Keratinocyte (primary cell): ENCODE data around the gene SPACA9. TPM values are rescaled to one million over a fixed set of nuclear protein-coding genes. Genes with fewer than 3 reads are reported as not detected.

Experiments
- DNase-seq: peaks from one replicate; pipeline ENCODE4 v3.0.0-alpha.2; 2011; ENCODE audit warnings: low read depth, missing footprints, low spot score
- FAIRE-seq: peaks from 2 replicates; lab custom pipeline; 2011; peaks lifted over from hg19 to GRCh38; lab: Jason Lieb, UNC
- H2AFZ ChIP-seq: 2 replicates; pipeline ENCODE4 v1.6.0; 2012; ENCODE audit warnings: low read length, control low read depth, inconsistent platforms; ENCODE audit not compliant: control insufficient read depth
- H3K27ac ChIP-seq: 2 replicates; pipeline ENCODE4 v1.5.1; 2011; ENCODE audit warnings: low read length; ENCODE audit not compliant: control insufficient read depth, insufficient read depth
- H3K27me3 ChIP-seq: 3 replicates; pipeline ENCODE4 v1.6.0; 2011; ENCODE audit warnings: low read length; ENCODE audit not compliant: control insufficient read depth, insufficient read depth; ENCODE audit errors: extremely low read depth
- H3K36me3 ChIP-seq, 2 experiments: 2 replicates in 1 of 2; 3 replicates in 1 of 2; pipeline ENCODE4 v1.5.1; 2011; ENCODE audit warnings: low read length in 2 of 2, mild to moderate bottlenecking in 1 of 2; ENCODE audit not compliant: control insufficient read depth in 2 of 2, insufficient read depth in 2 of 2; ENCODE audit errors: extremely low read depth in 1 of 2
- H3K4me1 ChIP-seq: 3 replicates; pipeline ENCODE4 v1.5.1; 2011; ENCODE audit warnings: low read length; ENCODE audit not compliant: control insufficient read depth, insufficient read depth; ENCODE audit errors: extremely low read depth
- H3K4me2 ChIP-seq: 3 replicates; pipeline ENCODE4 v1.6.0; 2011; ENCODE audit warnings: low read depth, low read length; ENCODE audit not compliant: control insufficient read depth, insufficient read depth; ENCODE audit errors: extremely low read depth
- H3K4me3 ChIP-seq, 3 experiments: fragments of 200-600 bp in 1 of 3; sonication (generic) in 1 of 3; 2 replicates in 2 of 3; 3 replicates in 1 of 3; pipeline ENCODE4 v1.5.1; 2011 to 2016; ENCODE audit warnings: low read length in 3 of 3, mild to moderate bottlenecking in 3 of 3, control low read depth in 2 of 3, inconsistent platforms in 1 of 3, low read depth in 1 of 3, mixed read lengths in 1 of 3, mixed run types in 1 of 3, moderate library complexity in 1 of 3; ENCODE audit not compliant: control insufficient read depth in 2 of 3, insufficient read depth in 2 of 3; ENCODE audit errors: extremely low read depth in 1 of 3
- H3K79me2 ChIP-seq: 2 replicates; pipeline ENCODE4 v1.6.0; 2012; ENCODE audit warnings: low read length; ENCODE audit not compliant: control insufficient read depth, insufficient read depth
- H3K9ac ChIP-seq: 3 replicates; pipeline ENCODE4 v1.6.0; 2011; ENCODE audit warnings: low read length; ENCODE audit not compliant: control insufficient read depth, insufficient read depth; ENCODE audit errors: extremely low read depth
- H3K9me1 ChIP-seq: 3 replicates; pipeline ENCODE4 v1.6.0; 2011; ENCODE audit warnings: low read length; ENCODE audit not compliant: control insufficient read depth, insufficient read depth; ENCODE audit errors: extremely low read depth
- H3K9me3 ChIP-seq: 2 replicates; pipeline ENCODE4 v1.5.1; 2012; ENCODE audit warnings: low read depth, low read length; ENCODE audit not compliant: control insufficient read depth
- H4K20me1 ChIP-seq: 3 replicates; pipeline ENCODE4 v1.6.0; 2011; ENCODE audit warnings: low read length; ENCODE audit not compliant: control insufficient read depth, insufficient read depth; ENCODE audit errors: extremely low read depth
- EZH2 ChIP-seq: IDR thresholded peaks from one replicate; pipeline ENCODE4 v1.6.1; 2012; ENCODE audit warnings: inconsistent platforms, mild to moderate bottlenecking, low read length, moderate library complexity
- dilution Hi-C: fragments of 300-500 bp; cut with MboI; formaldehyde crosslinking; loops from one replicate; pipeline ENCODE4 v1.7.0; 2020; ENCODE audit warnings: low sequenced_read_pairs; ENCODE audit not compliant: extremely low pct_ligation_motif_present
- polyA plus RNA-seq, 5 experiments: library from polyadenylated mRNA; depleted of rRNA in 3 of 5; stranded (reverse) in 3 of 5; stranded (forward) in 1 of 5; unstranded in 1 of 5; fragments of >200 nt; gene quantifications; 1 replicate in 1 of 5; 2 replicates in 3 of 5; 3 replicates in 1 of 5; pipeline versions ENCODE4 v1.2.1 to v1.2.3, GENCODE V29; 2011 to 2012; ENCODE audit warnings: missing spikeins in 2 of 5, low read depth in 1 of 5, low replicate concordance in 1 of 5
- TF ChIP-seq, protein P1 (sequence below), 3 experiments: IDR thresholded peaks in 1 of 3; conservative IDR thresholded peaks in 1 of 3; optimal IDR thresholded peaks in 1 of 3; 2 replicates in 2 of 3; 3 replicates in 1 of 3; pipeline versions ENCODE3 to v1.5.1; 2011; ENCODE audit warnings: low read length in 3 of 3, mild to moderate bottlenecking in 3 of 3, moderate library complexity in 2 of 3, control low read depth in 1 of 3, inconsistent platforms in 1 of 3; ENCODE audit not compliant: insufficient read depth in 2 of 3; ENCODE audit errors: extremely low read depth in 1 of 3

SPACA9 gene
- polyA plus RNA-seq, 1 donor (not counting 4 experiments of a cell fraction or from before 2014, with no cell fraction given): 3.6 TPM

DNA sequence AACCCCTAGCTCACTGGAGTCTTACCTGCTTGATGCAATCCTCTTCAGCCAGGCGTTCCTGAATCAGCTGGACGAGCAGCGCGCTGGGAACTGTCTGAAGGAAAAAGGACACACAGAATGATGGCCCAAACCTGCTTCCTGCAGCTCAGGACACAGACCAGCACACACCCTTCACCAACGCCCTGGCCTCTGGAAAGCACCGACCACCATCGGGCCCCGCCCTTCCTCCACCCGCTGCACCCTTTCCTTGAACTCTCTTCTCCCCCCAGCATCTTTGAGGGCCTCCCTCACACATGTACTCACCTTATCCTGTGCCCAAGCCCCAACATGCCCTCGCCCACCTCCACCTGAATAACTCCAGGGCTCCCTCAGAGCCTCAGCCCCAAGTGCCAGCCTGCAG is 23.9 kb upstream of the SPACA9 start:
- Histone ChIP-seq H3K4me1 (no peaks in the 10 kb centered on the region), H3K4me2 (no peak overlapping the region), H3K9me1 (no peaks in the 10 kb centered on the region), H3K9me3 (no peaks in the 10 kb centered on the region), H3K27ac (no peak overlapping the region), H3K9ac (no peak overlapping the region), H3K4me3 (no peak overlapping the region), H4K20me1 (no peaks in the 10 kb centered on the region), H3K27me3 (peaks cover 19% of the 10 kb centered on the region), H3K36me3 (no peaks in the 10 kb centered on the region), H2AFZ (no peak overlapping the region), H3K79me2 (no peaks in the 10 kb centered on the region)
- dilution Hi-C loops: no loop called here
- no peak for TF ChIP-seq EZH2
- TF ChIP-seq, protein P1, sequence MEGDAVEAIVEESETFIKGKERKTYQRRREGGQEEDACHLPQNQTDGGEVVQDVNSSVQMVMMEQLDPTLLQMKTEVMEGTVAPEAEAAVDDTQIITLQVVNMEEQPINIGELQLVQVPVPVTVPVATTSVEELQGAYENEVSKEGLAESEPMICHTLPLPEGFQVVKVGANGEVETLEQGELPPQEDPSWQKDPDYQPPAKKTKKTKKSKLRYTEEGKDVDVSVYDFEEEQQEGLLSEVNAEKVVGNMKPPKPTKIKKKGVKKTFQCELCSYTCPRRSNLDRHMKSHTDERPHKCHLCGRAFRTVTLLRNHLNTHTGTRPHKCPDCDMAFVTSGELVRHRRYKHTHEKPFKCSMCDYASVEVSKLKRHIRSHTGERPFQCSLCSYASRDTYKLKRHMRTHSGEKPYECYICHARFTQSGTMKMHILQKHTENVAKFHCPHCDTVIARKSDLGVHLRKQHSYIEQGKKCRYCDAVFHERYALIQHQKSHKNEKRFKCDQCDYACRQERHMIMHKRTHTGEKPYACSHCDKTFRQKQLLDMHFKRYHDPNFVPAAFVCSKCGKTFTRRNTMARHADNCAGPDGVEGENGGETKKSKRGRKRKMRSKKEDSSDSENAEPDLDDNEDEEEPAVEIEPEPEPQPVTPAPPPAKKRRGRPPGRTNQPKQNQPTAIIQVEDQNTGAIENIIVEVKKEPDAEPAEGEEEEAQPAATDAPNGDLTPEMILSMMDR (optimal IDR thresholded peaks at IDR 0.05 in 1 of 3, IDR thresholded peaks at IDR 0.05 in 1 of 3, conservative IDR thresholded peaks at IDR 0.05 in 1 of 3; ENCODE audit: extremely low read depth in 1 of 3, insufficient read depth in 2 of 3, low read length in 3 of 3): no peak
- DNase-seq: no peak
- FAIRE-seq: no peak

DNA sequence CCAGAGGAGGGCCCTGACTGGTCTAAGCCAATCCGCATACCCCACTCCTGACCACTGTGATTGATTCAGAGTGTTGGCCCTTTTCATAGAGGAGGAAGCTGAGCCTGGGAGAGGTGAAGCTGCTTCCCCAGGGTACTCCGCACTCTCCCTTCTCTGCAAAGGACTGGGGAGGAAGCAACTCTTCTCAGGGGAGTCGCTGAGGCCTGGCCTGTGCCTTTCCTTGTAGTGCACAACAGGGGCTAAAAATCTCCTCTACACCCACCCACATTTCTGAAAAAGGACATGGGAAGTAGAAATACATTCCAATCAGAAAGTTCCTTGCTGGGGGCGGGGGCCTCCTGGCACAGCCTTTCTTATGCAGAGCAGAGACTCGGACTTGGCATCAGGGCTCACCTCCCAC is 22.8 kb upstream of the SPACA9 start:
- H3K79me2 ChIP-seq: no peaks in the 10 kb centered on the region
- DNase-seq (no peak), FAIRE-seq (no peak)
- no peaks in the 10 kb centered on the region for H3K36me3 ChIP-seq
- H3K4me1 ChIP-seq: no peaks in the 10 kb centered on the region
- no peak overlapping the region for H3K4me2 ChIP-seq
- no peak overlapping the region for H3K9ac ChIP-seq
- no peak overlapping the region for H2AFZ ChIP-seq
- dilution Hi-C loops: no loop called here
- peaks cover 19% of the 10 kb centered on the region for H3K27me3 ChIP-seq
- no peaks in the 10 kb centered on the region for H3K9me1 ChIP-seq
- TF ChIP-seq, protein P1 (optimal IDR thresholded peaks at IDR 0.05 in 1 of 3, IDR thresholded peaks at IDR 0.05 in 1 of 3, conservative IDR thresholded peaks at IDR 0.05 in 1 of 3; ENCODE audit: extremely low read depth in 1 of 3, insufficient read depth in 2 of 3, low read length in 3 of 3): no peak
- no peak for TF ChIP-seq EZH2
- H4K20me1 ChIP-seq: no peaks in the 10 kb centered on the region
- H3K27ac ChIP-seq: no peak overlapping the region
- H3K4me3 ChIP-seq: no peak overlapping the region
- H3K9me3 ChIP-seq: no peaks in the 10 kb centered on the region
